Measurements from ENCODE around the gene ACTL7B. TPM values are rescaled to one million over a fixed set of nuclear protein-coding genes. Genes with fewer than 3 reads are reported as not detected.

The ACTL7B gene, protein sequence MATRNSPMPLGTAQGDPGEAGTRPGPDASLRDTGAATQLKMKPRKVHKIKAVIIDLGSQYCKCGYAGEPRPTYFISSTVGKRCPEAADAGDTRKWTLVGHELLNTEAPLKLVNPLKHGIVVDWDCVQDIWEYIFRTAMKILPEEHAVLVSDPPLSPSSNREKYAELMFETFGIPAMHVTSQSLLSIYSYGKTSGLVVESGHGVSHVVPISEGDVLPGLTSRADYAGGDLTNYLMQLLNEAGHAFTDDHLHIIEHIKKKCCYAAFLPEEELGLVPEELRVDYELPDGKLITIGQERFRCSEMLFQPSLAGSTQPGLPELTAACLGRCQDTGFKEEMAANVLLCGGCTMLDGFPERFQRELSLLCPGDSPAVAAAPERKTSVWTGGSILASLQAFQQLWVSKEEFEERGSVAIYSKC
- total RNA-seq (2014; rRNA removed; shearing (Covaris generic)), result 0.08 TPM in 1 of 2 replicates, not detected in the other
- polyA plus RNA-seq (2016; fragmentation: Nextera tagmentation; extraction: Ambion mirVana), result not detected in 2 replicates
- long read RNA-seq, result 0 reads

DNA sequence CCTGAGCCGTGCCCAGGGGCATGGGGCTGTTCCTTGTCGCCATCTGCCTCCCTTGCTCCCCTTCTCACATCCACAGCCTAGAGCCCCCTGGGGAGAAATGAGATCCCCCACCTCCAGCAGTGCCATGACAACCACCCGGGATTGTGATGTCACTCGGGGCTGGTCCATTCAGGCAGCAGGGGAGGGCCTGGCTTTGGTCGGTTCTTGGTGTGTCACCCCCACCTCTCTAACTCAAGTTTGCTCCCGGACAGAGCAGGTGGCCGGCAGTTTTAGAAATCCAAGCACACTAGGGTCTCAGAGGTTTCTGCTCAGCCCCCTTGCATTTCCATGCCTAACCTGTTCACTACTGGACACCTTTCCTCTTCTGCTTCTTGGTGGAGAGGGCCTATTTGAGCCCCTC is at the start of gene ACTL7B:
Gene ACTL7B, minus strand, starts transcription at position 99 of the 400 bp plus-strand sequence. Its CDS starts 56 bp downstream, at position 43.
- no peak for ATAC-seq
- H3K4me1 Mint-ChIP-seq, result no peaks in the 10 kb centered on the region
- H3K36me3 Mint-ChIP-seq (ENCODE audit: low read depth), result no peaks in the 10 kb centered on the region
- DNase-seq (ENCODE audit: low spot score), result no peak
- no peak within 1 kb of the TSS for H3K27ac Mint-ChIP-seq
- Histone ChIP-seq H3K4me3 (no peak within 1 kb of the TSS), H3K4me1 (ENCODE audit: insufficient read depth) (no peaks in the 10 kb centered on the region), H3K36me3 (ENCODE audit: insufficient read depth) (no peaks in the 10 kb centered on the region), H3K27ac (ENCODE audit: low read depth) (no peak within 1 kb of the TSS), H2AFZ (no peak within 1 kb of the TSS), H4K20me1 (replicated peaks; ENCODE audit: insufficient read depth) (no peaks in the 10 kb centered on the region), H3K9me2 (ENCODE audit: insufficient read depth) (no peaks in the 10 kb centered on the region), H3K27me3 (ENCODE audit: insufficient read depth) (no peaks in the 10 kb centered on the region), H3F3A (replicated peaks; ENCODE audit: low read depth) (no peaks in the 10 kb centered on the region), H3K4me2 (no peak within 1 kb of the TSS), H3K79me2 (replicated peaks; ENCODE audit: insufficient read depth) (no peaks in the 10 kb centered on the region)
- no peaks in the 10 kb centered on the region for H3K9me3 Mint-ChIP-seq
- TF ChIP-seq, protein P1, sequence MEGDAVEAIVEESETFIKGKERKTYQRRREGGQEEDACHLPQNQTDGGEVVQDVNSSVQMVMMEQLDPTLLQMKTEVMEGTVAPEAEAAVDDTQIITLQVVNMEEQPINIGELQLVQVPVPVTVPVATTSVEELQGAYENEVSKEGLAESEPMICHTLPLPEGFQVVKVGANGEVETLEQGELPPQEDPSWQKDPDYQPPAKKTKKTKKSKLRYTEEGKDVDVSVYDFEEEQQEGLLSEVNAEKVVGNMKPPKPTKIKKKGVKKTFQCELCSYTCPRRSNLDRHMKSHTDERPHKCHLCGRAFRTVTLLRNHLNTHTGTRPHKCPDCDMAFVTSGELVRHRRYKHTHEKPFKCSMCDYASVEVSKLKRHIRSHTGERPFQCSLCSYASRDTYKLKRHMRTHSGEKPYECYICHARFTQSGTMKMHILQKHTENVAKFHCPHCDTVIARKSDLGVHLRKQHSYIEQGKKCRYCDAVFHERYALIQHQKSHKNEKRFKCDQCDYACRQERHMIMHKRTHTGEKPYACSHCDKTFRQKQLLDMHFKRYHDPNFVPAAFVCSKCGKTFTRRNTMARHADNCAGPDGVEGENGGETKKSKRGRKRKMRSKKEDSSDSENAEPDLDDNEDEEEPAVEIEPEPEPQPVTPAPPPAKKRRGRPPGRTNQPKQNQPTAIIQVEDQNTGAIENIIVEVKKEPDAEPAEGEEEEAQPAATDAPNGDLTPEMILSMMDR (conservative IDR thresholded peaks at IDR 0.05; ENCODE audit: low read depth in 2 of 2), result no peak
- TF ChIP-seq, protein P2, sequence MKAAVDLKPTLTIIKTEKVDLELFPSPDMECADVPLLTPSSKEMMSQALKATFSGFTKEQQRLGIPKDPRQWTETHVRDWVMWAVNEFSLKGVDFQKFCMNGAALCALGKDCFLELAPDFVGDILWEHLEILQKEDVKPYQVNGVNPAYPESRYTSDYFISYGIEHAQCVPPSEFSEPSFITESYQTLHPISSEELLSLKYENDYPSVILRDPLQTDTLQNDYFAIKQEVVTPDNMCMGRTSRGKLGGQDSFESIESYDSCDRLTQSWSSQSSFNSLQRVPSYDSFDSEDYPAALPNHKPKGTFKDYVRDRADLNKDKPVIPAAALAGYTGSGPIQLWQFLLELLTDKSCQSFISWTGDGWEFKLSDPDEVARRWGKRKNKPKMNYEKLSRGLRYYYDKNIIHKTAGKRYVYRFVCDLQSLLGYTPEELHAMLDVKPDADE (IDR thresholded peaks at IDR 0.05), result no peak
- TF ChIP-seq NANOG (IDR thresholded peaks at IDR 0.05; ENCODE audit: borderline replicate concordance) (no peak), EZH2 (IDR thresholded peaks at IDR 0.05; ENCODE audit: low read depth, unreplicated experiment) (no peak), ZNF331 (CRISPR knock-in tag; IDR thresholded peaks at IDR 0.05; ENCODE audit: low read depth) (no peak), CREB1 (CRISPR knock-in tag; IDR thresholded peaks at IDR 0.05; ENCODE audit: low read depth) (no peak), JUNB (IDR thresholded peaks at IDR 0.05; ENCODE audit: unreplicated experiment) (no peak), STAT1 (IDR thresholded peaks at IDR 0.05; ENCODE audit: unreplicated experiment) (no peak), POLR2AphosphoS5 (IDR thresholded peaks at IDR 0.05; ENCODE audit: low read depth) (no peak), EZH2phosphoT487 (IDR thresholded peaks at IDR 0.05; ENCODE audit: unreplicated experiment) (no peak), ZNF114 (CRISPR knock-in tag; IDR thresholded peaks at IDR 0.05) (no peak)
- TF ChIP-seq, protein P3, sequence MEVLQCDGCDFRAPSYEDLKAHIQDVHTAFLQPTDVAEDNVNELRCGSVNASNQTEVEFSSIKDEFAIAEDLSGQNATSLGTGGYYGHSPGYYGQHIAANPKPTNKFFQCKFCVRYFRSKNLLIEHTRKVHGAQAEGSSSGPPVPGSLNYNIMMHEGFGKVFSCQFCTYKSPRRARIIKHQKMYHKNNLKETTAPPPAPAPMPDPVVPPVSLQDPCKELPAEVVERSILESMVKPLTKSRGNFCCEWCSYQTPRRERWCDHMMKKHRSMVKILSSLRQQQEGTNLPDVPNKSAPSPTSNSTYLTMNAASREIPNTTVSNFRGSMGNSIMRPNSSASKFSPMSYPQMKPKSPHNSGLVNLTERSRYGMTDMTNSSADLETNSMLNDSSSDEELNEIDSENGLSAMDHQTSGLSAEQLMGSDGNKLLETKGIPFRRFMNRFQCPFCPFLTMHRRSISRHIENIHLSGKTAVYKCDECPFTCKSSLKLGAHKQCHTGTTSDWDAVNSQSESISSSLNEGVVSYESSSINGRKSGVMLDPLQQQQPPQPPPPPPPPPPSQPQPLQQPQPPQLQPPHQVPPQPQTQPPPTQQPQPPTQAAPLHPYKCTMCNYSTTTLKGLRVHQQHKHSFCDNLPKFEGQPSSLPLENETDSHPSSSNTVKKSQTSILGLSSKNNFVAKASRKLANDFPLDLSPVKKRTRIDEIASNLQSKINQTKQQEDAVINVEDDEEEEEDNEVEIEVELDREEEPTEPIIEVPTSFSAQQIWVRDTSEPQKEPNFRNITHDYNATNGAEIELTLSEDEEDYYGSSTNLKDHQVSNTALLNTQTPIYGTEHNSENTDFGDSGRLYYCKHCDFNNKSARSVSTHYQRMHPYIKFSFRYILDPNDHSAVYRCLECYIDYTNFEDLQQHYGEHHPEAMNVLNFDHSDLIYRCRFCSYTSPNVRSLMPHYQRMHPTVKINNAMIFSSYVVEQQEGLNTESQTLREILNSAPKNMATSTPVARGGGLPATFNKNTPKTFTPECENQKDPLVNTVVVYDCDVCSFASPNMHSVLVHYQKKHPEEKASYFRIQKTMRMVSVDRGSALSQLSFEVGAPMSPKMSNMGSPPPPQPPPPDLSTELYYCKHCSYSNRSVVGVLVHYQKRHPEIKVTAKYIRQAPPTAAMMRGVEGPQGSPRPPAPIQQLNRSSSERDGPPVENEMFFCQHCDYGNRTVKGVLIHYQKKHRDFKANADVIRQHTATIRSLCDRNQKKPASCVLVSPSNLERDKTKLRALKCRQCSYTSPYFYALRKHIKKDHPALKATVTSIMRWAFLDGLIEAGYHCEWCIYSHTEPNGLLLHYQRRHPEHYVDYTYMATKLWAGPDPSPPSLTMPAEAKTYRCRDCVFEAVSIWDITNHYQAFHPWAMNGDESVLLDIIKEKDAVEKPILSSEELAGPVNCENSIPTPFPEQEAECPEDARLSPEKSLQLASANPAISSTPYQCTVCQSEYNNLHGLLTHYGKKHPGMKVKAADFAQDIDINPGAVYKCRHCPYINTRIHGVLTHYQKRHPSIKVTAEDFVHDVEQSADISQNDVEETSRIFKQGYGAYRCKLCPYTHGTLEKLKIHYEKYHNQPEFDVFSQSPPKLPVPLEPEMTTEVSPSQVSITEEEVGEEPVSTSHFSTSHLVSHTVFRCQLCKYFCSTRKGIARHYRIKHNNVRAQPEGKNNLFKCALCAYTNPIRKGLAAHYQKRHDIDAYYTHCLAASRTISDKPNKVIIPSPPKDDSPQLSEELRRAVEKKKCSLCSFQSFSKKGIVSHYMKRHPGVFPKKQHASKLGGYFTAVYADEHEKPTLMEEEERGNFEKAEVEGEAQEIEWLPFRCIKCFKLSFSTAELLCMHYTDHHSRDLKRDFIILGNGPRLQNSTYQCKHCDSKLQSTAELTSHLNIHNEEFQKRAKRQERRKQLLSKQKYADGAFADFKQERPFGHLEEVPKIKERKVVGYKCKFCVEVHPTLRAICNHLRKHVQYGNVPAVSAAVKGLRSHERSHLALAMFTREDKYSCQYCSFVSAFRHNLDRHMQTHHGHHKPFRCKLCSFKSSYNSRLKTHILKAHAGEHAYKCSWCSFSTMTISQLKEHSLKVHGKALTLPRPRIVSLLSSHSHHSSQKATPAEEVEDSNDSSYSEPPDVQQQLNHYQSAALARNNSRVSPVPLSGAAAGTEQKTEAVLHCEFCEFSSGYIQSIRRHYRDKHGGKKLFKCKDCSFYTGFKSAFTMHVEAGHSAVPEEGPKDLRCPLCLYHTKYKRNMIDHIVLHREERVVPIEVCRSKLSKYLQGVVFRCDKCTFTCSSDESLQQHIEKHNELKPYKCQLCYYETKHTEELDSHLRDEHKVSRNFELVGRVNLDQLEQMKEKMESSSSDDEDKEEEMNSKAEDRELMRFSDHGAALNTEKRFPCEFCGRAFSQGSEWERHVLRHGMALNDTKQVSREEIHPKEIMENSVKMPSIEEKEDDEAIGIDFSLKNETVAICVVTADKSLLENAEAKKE (CRISPR knock-in tag; IDR thresholded peaks at IDR 0.05), result no peak
- TF ChIP-seq, protein P4, sequence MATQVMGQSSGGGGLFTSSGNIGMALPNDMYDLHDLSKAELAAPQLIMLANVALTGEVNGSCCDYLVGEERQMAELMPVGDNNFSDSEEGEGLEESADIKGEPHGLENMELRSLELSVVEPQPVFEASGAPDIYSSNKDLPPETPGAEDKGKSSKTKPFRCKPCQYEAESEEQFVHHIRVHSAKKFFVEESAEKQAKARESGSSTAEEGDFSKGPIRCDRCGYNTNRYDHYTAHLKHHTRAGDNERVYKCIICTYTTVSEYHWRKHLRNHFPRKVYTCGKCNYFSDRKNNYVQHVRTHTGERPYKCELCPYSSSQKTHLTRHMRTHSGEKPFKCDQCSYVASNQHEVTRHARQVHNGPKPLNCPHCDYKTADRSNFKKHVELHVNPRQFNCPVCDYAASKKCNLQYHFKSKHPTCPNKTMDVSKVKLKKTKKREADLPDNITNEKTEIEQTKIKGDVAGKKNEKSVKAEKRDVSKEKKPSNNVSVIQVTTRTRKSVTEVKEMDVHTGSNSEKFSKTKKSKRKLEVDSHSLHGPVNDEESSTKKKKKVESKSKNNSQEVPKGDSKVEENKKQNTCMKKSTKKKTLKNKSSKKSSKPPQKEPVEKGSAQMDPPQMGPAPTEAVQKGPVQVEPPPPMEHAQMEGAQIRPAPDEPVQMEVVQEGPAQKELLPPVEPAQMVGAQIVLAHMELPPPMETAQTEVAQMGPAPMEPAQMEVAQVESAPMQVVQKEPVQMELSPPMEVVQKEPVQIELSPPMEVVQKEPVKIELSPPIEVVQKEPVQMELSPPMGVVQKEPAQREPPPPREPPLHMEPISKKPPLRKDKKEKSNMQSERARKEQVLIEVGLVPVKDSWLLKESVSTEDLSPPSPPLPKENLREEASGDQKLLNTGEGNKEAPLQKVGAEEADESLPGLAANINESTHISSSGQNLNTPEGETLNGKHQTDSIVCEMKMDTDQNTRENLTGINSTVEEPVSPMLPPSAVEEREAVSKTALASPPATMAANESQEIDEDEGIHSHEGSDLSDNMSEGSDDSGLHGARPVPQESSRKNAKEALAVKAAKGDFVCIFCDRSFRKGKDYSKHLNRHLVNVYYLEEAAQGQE (IDR thresholded peaks at IDR 0.05; ENCODE audit: unreplicated experiment), result no peak
- H3K27me3 Mint-ChIP-seq (ENCODE audit: insufficient read depth, low read depth, poor library complexity), result peaks cover 7% of the 10 kb centered on the region
- H3K4me3 Mint-ChIP-seq, result no peak within 1 kb of the TSS

Data from GM23338 (cell line).